HepG2 (cell line): ENCODE data around the gene GSTK1. TPM values are rescaled to one million over a fixed set of nuclear protein-coding genes. Genes with fewer than 3 reads are reported as not detected.

ENCODE experiments used
- MED1 ChIP-seq: sonication (generic); formaldehyde crosslinking; IDR thresholded peaks from 2 replicates; pipeline ENCODE4 v1.4.0; 2020; ENCODE audit warnings: missing genetic modification reagents
- NFKB2 ChIP-seq: sonication (generic); formaldehyde crosslinking; IDR thresholded peaks from 2 replicates; pipeline ENCODE4 v1.4.0; 2020; ENCODE audit warnings: missing genetic modification reagents, borderline replicate concordance
- ZBTB40 ChIP-seq, 2 experiments: fragments of 450-650 bp in 1 of 2; sonication (generic) in 1 of 2; formaldehyde crosslinking in 1 of 2; IDR thresholded peaks; 2 replicates each; pipeline versions ENCODE4 v1.6.1 to v1.8.0; 2016 to 2022; ENCODE audit warnings: antibody characterized with exemption in 1 of 2, mild to moderate bottlenecking in 1 of 2, missing genetic modification reagents in 1 of 2
- ZGPAT ChIP-seq: IDR thresholded peaks from 2 replicates; pipeline ENCODE4 v1.6.1; 2016; ENCODE audit warnings: mild to moderate bottlenecking
- ZNF230 ChIP-seq: sonication (generic); formaldehyde crosslinking; IDR thresholded peaks from 2 replicates; pipeline ENCODE4 v1.4.0; 2020; ENCODE audit warnings: mild to moderate bottlenecking, missing genetic modification reagents
- ZXDC ChIP-seq: sonication (generic); formaldehyde crosslinking; IDR thresholded peaks from 2 replicates; pipeline ENCODE4 v1.5.0; 2020; ENCODE audit warnings: mild to moderate bottlenecking, missing genetic modification reagents
- polyA plus RNA-seq, 8 experiments: library from polyadenylated mRNA; depleted of rRNA in 3 of 8; stranded (reverse) in 7 of 8; unstranded in 1 of 8; fragments of >200 nt; fragmentation: Illumina TruSeq in 4 of 8; extraction: Trizol in 4 of 8; gene quantifications; 2 replicates each; pipeline versions ENCODE4 v1.2.1 to v1.2.3, GENCODE V29; 2011 to 2016; ENCODE audit warnings: low read depth in 4 of 8, missing spikeins in 1 of 8, mixed read lengths in 1 of 8; ENCODE audit not compliant: insufficient read depth in 1 of 8
- total RNA-seq, 5 experiments: library from RNA; depleted of rRNA; stranded (reverse); fragments of >200 nt; fragmentation: Illumina TruSeq; extraction: Trizol; gene quantifications; 2 replicates each; pipeline ENCODE4 v1.2.3, GENCODE V29; 2016; ENCODE audit warnings: low read depth in 1 of 5
- TF ChIP-seq, protein P1 (sequence below): sonication (generic); formaldehyde crosslinking; IDR thresholded peaks from 2 replicates; pipeline ENCODE4 v1.4.0; 2020; ENCODE audit warnings: missing genetic modification reagents
- TF ChIP-seq, protein P2 (sequence below): sonication (generic); formaldehyde crosslinking; IDR thresholded peaks from 2 replicates; pipeline ENCODE4 v1.4.0; 2020; ENCODE audit warnings: missing genetic modification reagents, mild to moderate bottlenecking, borderline replicate concordance

Gene GSTK1
- total and polyA plus RNA-seq, 2 of the 13 experiments (the other 11 are each of a cell fraction or from before 2014, with no cell fraction given): 64.6 to 92.1 TPM

DNA sequence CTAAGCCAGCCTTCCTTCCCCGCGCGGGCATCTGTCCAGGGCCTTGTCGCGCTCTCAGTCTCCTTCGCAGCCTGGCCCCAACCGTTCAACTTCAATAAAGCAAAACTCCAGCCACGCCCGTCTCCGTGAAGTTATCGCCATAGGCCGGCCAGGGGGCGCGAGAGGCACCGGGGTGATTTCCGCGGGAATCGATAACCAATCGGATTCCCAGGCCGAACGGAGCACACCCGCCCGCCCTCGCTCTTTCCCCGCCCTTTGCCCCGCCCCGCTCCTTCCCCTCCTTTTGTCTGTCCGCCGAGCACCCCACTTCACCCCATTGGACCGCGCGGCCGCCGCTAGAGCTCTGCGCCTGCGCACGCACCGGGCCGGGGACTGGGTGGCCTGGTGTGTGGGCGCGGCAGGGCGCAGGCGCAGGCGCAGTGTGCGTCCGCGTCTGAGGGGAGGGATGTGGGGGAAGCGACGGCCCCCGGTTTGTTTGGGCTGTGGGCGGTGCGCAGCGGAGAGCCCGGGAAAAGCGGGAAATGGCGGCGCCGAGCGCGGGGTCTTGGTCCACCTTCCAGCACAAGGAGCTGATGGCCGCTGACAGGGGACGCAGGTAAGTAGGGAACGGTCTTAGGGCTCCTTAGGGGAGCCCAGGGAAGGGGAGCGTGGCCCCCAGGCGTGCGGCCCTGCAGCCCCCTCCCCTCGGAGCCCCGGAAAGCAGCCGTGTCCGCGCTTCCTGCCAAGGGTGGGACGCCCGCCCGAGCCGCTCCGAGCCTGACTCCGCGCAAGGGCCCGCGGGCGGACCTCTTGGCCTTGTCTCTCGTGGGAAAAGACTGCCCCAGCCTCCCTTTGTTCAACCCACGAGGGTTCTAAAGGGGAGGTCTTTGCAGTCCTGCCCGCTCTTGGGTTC lies 24.9 kb downstream of the GSTK1 start, which contains the start of gene CASP2 (continued):
- TF ChIP-seq ZBTB40 (IDR thresholded peaks at IDR 0.05) (no peak), ZBTB40 (CRISPR knock-in tag; IDR thresholded peaks at IDR 0.05) (0 out of 2 replicates have a peak, but pooled peaks have one; percentile 33), NFKB2 (CRISPR knock-in tag) (peak; percentile 34; the same call in 1 of the 2 replicates), ZXDC (no peak), ZGPAT (CRISPR knock-in tag) (peak; percentile 62; the same call in 1 of the 2 replicates), ZNF230 (peak; percentile 87; the same call in 1 of the 2 replicates), MED1 (CRISPR knock-in tag) (peak; percentile 12; the same call in 1 of the 2 replicates)
- TF ChIP-seq, protein P1, sequence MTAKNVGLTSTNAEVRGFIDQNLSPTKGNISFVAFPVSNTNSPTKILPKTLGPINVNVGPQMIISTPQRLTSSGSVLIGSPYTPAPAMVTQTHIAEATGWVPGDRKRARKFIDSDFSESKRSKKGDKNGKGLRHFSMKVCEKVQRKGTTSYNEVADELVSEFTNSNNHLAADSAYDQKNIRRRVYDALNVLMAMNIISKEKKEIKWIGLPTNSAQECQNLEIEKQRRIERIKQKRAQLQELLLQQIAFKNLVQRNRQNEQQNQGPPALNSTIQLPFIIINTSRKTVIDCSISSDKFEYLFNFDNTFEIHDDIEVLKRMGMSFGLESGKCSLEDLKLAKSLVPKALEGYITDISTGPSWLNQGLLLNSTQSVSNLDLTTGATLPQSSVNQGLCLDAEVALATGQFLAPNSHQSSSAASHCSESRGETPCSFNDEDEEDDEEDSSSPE (CRISPR knock-in tag): peak; percentile 84
- TF ChIP-seq, protein P2, sequence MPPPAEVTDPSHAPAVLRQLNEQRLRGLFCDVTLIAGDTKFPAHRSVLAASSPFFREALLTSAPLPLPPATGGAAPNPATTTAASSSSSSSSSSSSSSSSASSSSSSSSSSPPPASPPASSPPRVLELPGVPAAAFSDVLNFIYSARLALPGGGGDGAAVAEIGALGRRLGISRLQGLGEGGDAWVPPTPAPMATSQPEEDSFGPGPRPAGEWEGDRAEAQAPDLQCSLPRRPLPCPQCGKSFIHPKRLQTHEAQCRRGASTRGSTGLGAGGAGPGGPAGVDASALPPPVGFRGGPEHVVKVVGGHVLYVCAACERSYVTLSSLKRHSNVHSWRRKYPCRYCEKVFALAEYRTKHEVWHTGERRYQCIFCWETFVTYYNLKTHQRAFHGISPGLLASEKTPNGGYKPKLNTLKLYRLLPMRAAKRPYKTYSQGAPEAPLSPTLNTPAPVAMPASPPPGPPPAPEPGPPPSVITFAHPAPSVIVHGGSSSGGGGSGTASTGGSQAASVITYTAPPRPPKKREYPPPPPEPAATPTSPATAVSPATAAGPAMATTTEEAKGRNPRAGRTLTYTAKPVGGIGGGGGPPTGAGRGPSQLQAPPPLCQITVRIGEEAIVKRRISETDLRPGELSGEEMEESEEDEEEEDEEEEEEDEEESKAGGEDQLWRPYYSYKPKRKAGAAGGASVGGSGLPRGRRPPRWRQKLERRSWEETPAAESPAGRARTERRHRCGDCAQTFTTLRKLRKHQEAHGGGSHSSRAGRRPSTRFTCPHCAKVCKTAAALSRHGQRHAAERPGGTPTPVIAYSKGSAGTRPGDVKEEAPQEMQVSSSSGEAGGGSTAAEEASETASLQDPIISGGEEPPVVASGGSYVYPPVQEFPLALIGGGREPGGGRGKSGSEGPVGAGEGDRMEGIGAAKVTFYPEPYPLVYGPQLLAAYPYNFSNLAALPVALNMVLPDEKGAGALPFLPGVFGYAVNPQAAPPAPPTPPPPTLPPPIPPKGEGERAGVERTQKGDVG (CRISPR knock-in tag): peak; percentile 88; the same call in 1 of the 2 replicates
